Activated CD4-positive, alpha-beta T cell treated with anti-CD3 and anti-CD28 coated beads, Interleukin-2, amount 50 U/mL, for 16 hours (primary cell): ENCODE data around the gene SLC39A6.
"Not testable (repeated sequence)": the region's sequence is repeated elsewhere in the genome, so short reads cannot be mapped to it uniquely, and the experiment has no call there.

Source experiments
- DNase-seq: peaks from one replicate; pipeline ENCODE4 v3.0.0-alpha.2; 2020

SLC39A6 gene

GRCh38 chr18:36094431-36094830, 34.7 kb downstream of the SLC39A6 start:
- no peak for DNase-seq

DNA sequence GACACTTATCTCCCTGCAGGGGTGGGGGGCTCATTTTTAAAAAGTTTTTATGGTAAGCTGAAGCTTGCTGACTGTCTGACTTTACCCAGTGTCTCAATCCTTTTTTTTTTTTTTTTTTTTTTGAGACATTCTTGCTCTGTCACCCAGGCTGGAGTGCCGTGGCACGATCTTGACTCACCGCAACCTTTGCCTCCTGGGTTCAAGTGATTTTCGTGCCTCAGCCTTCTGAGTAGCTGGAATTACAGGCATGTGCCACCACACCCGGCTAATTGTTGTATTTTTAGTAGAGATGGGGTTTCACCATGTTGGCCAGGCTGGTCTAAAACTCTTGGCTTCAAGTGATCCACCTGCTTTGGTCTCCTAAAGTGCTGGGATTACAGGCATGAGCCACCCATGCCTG, 37.0 kb downstream of the SLC39A6 start:
- not testable (repeated sequence) for DNase-seq

- no peak for DNase-seq
Measured at GRCh38 chr18:36089001-36089400, 40.1 kb downstream of the SLC39A6 start.

DNA sequence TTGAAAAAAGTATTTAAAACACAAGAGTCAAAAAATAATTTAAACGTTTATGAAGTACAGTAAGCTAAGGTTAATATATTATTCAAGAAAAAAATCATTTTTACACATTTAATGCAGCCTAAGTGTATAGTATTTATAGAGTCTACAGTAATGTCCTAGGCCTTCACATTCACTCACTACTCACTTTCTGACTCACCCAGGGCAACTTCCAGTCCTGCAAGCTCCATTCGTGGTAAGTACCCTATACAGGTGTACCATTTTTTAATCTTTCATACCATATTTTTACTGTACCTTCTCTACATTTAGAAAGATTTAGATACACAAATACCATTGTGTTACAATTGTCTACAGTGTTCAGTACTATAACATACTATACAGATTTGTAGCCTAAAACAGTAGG, 40.9 kb downstream of the SLC39A6 start:
- DNase-seq: no peak

GRCh38 chr18:36086186-36086585, 43.0 kb downstream of the SLC39A6 start:
- DNase-seq: no peak

DNA sequence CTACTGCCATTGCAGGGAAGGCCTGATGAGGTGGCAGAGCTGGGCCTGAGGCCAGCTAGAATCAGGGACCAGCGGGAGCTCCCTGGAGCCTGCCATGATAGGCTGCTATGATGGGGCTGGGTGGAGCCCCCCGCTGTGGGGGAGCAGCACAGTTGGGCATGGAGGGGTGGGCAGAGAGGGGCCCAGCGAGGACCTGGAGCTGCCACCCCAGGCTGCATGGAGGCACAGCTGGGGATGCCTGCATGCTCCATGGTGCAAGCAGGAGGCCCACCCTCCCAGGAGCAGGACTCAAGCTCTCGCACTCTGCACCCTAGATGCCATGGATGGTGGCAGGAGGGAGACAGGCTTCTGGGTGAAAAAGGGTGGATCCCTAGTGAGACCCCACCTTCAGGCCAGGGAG, 43.9 kb downstream of the SLC39A6 start:
- no peak for DNase-seq

DNA sequence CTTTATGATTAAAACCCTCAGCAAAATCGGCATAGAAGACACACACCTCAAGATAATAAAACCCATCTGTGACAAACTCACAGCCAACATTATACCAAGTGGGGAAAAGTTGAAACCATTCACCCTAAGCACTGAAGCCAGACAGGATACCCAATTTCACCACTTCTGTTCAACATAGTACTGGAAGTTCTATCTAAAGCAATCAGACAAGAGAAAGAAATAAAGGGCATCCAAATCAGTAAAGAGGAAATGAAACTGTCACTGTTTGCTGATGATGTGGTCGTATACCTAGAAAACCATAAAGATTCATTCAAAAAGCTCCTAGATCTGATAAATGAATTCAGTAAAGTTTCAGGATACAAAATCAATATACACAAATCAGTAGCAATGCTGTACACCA, 45.4 kb downstream of the SLC39A6 start:
- DNase-seq: peak; percentile 26

- DNase-seq: not testable (repeated sequence)
Measured at GRCh38 chr18:36081118-36081517, 48.0 kb downstream of the SLC39A6 start.

- no peak for DNase-seq
Measured at GRCh38 chr18:36078751-36079529, 50.2 kb downstream of the SLC39A6 start.

- DNase-seq: not testable (repeated sequence)
Measured at GRCh38 chr18:36077764-36078163, 51.4 kb downstream of the SLC39A6 start.

DNA sequence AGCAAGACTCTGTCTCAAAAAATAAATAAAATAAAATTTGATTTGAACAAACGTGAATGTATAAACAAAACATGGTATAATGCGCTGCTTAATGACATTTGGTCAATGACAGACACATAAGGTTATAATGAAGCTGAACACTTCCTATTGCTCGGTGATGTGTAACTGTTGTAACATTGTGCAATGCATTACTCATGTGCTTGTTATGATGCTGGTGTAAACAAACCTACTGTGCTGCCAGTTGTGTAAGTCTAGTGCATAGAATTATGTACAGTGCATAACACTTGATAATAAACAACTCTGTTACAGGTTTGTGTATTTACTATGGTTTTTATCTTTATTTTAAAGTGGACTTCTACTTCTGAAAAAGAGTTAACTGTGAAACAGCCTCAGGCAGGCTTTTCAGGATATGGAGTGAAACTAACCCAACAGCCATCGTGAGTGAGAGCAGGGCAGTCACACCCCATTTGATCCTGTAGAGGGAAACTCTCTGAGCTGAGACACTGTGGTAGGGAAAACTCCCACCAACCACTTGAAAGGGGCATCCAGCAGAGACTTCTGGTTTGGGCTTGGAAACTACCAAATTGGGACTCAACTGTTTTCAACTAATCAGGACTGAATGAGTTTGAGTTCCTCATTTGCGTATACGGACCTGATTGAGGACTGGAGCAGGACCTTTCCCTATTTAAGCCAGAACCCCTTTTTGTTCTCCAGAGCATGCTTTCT, 53.1 kb downstream of the SLC39A6 start:
- no peak for DNase-seq

- no peak for DNase-seq
Measured at GRCh38 chr18:36074435-36074834, 54.7 kb downstream of the SLC39A6 start.

DNA sequence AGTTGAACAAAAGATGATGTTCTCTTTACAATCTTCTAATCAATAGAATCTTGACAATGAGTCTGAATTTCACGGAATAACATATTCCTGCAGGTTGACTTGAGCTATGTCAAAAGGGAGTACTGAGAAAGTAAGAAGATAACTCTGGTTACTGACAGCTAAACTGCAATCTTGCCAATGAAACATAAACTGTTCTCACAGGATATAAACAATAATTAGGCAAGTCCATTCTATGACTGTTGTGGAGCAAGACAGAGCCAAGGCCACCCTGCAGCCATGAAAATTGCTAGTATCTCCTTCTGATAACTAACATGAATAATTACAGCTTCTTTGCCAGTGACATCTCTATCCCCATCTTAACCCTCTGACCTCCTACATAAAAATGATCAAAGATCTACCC, 55.5 kb downstream of the SLC39A6 start:
- DNase-seq: no peak

GRCh38 chr18:36072406-36072805, 56.7 kb downstream of the SLC39A6 start:
- DNase-seq: not testable (repeated sequence)

DNA sequence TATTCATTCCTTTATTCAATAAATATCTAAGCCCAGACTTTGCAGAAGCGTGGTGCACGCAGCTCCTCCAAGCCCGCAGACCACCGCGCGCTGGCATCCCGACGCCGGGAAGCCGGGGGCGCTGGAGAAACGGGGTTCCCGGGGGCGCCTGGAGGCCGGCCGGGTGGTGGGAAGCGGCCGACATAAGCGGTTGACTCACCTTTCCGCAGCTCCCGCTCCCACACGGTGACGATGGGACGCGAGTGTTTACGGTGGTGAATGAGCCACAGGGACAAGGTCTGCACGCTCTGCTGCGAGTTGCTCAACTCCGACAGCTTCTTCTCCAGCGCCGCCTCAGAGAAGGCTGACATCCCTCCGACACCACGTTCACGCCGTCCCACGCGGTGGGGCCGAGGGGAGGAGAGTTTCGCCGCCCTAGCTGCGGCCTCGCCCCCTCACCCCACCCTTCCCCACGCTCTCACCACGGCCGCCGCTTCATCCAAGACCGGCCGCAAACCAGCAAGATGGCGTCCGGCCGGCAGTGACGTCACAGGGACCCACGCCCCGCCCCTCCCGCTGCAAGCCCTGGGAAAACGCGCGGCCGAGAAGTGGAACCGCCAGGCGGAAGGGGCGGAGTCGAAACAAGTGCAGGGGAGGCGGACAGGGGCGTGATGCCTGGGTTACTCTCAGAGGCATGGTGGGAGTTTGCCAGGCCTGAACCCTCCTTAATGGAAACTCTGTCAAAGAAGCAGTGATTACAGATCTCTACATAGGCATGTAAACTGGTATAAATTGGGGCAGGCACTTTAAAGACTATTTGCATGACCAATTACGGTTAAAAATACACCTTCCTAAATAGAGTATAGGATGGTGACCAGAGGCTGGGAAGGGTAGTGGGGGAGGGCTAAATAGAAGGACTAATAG, 61.8 kb downstream of the SLC39A6 start, which contains the start of gene RPRD1A:
Gene RPRD1A (minus strand): TSS at position 505 of the 903 bp plus-strand sequence. CDS start 155 bp downstream, at position 350.
- DNase-seq: peak; percentile 97

DNA sequence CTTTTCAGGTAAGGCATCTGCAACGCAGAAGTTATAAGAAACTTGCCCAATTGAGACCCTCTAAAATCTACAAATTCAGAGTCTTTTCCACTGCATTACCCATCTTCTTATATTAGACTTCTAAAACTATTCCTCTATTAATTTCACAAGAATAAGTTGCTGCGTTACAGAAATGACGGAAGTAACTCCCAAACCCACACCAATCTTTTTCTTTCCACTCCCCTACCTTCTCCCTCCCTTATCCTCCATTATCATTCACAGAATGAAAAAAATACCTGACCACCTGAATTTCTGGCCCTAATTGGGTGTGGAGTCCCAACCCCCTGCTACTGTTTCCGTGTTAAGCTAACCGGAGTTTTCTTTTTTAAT, 62.5 kb downstream of the SLC39A6 start:
- DNase-seq: peak; percentile 3

GRCh38 chr18:36066001-36066400, 63.1 kb downstream of the SLC39A6 start:
- DNase-seq: no peak

DNA sequence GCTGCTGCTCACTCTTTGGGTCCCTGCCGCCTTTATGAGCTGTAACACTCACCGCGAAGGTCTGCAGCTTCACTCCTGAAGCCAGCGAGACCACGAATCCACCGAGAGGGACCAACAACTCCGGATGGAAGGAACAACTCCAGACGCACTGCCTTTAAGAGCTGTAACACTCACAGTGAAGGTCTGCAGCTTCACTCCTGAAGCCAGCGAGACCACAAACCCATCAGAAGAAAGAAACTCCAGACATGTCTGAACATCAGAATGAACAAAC, 64.4 kb downstream of the SLC39A6 start:
- not testable (repeated sequence) for DNase-seq

GRCh38 chr18:36064027-36064808, 64.9 kb downstream of the SLC39A6 start:
- DNase-seq: no peak

DNA sequence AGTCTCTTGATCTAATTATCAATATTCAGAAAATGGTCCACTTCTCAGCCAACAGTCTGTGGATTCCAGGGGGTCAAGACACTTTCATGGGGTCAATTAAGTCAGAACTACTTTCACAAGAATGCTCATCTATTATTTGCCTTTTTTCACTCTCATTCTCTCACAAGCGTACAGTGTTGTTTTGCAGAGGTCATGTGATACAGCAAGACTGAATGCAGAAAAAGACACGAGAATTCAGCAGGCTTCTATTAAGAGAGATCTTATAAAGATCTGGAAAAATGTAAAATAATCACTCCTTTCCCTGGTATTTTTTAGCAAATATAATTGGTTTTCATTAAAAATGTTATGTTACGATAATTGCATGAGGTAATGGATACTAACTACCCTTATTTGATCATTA, 70.5 kb downstream of the SLC39A6 start:
- no peak for DNase-seq
